Eye (tissue), 1 donor: ENCODE data around the gene GLIS2.

Experiments
- DNase-seq: peaks from one replicate; pipeline ENCODE4 v3.0.0-alpha.2; 2015

The GLIS2 gene

GRCh38 chr16:4372578-4373355 lies 56.9 kb downstream of the GLIS2 start:
- DNase-seq: peak; percentile 33

- DNase-seq: no peak
Observed at GRCh38 chr16:4373356-4373908, 57.6 kb downstream of the GLIS2 start.

- DNase-seq: peak; percentile 87
Observed at GRCh38 chr16:4373909-4374742, 58.3 kb downstream of the GLIS2 start.

- DNase-seq: peak; percentile 9
Observed at GRCh38 chr16:4375717-4376116, 59.9 kb downstream of the GLIS2 start.

- DNase-seq: peak; percentile 18
Observed at GRCh38 chr16:4376126-4376892, 60.4 kb downstream of the GLIS2 start.

- peak; percentile 11 for DNase-seq
Observed at GRCh38 chr16:4376893-4377572, 61.2 kb downstream of the GLIS2 start.

GRCh38 chr16:4377573-4378154 lies 61.8 kb downstream of the GLIS2 start:
- no peak for DNase-seq

- DNase-seq: no peak
Observed at GRCh38 chr16:4378161-4378666, 62.3 kb downstream of the GLIS2 start.

- DNase-seq: no peak
Observed at GRCh38 chr16:4378999-4379690, 63.3 kb downstream of the GLIS2 start.

GRCh38 chr16:4380119-4381063 lies 64.5 kb downstream of the GLIS2 start:
- DNase-seq: peak; percentile 41

GRCh38 chr16:4381072-4381934 lies 65.4 kb downstream of the GLIS2 start:
- DNase-seq: no peak

GRCh38 chr16:4381935-4382794 lies 66.3 kb downstream of the GLIS2 start:
- no peak for DNase-seq

GRCh38 chr16:4382795-4383357 lies 67.0 kb downstream of the GLIS2 start:
- no peak for DNase-seq

GRCh38 chr16:4383591-4384444 lies 68.0 kb downstream of the GLIS2 start:
- no peak for DNase-seq

- peak; percentile 66 for DNase-seq
Observed at GRCh38 chr16:4384509-4384942, 68.7 kb downstream of the GLIS2 start.

GRCh38 chr16:4385066-4385788 lies 69.4 kb downstream of the GLIS2 start:
- peak; percentile 6 for DNase-seq
